GM21367 (cell line): ENCODE results near the gene TCF12.
"Not testable (repeated sequence)": the region's sequence is repeated elsewhere in the genome, so short reads cannot be mapped to it uniquely, and the experiment has no call there.

Experiments used
- ATAC-seq: cut with Tn5 transposase; IDR thresholded peaks from one replicate; pipeline ENCODE4 v1.9.1; 2021; ENCODE audit not compliant: unreplicated experiment

Gene TCF12

DNA sequence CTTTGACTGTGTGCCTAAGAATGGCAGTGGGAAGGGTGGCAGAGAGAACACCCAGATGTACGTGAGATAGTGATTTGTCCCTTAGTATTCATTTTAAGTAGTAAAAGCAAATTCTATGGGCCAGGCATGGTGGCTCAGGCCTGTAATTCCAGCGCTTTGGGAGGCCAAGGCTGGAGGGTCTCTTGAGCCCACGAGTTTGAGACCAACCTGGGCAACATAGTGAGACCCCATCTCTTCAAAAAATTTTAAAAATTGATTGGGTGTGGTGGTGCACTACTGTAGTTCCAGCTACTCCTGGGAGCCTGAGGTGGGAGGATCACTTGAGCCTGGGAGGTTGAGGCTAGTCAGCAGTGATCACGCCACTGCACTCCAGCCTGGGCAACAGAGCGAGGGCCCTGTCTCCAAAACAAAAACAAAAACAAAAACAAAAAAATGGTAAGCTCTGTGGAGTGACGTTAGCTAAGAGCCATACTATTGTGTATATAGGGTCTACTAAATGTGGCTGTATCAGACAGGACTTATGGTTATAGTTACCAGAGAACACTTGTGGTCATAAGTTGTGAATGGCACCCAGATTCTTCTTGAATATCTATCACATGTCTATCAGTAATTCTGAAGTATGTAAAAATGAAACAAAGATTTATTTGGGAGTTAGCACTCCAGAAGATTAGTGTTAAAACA, 171.5 kb downstream of the TCF12 start:
- ATAC-seq = no peak

GRCh38 chr15:57090496-57090859, 172.0 kb downstream of the TCF12 start:
- ATAC-seq = no peak

DNA sequence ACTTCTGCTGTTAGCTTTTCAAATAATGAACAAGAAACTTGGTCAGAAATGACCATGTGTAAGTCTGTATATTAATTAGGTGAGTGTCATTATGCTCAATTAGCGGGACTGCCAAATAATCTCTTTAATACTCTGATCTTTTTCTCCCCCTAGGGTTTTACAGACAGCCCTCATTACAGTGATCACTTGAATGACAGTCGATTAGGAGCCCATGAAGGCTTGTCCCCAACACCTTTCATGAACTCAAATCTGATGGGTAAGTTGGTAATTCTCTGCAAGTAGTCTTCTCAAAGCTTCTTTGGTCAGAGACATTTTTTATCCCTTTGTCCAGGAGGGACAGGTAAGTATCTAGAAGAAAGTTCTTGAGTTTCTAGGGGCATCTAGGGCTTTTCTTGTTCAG, 173.2 kb downstream of the TCF12 start:
- ATAC-seq = no peak

DNA sequence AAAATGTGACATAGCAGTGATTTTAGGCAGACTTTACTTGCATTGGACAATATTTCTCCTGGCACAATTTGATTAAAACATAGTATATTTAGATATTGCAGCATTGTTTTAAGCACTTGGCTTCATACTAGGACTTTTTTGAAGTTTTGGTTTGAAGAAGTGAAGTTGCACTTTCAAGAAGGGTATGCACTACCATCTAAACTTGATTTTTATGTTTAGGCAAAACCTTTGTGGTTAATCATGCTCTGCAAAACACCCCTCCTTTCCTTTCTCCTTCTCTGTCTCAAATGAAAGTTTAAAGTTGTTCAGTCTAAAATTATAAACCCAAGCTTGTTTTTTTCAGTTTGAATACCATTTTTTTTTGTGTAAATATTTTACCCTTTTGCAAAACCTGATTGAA, 173.8 kb downstream of the TCF12 start:
- no peak for ATAC-seq

GRCh38 chr15:57094321-57095257, 176.1 kb downstream of the TCF12 start:
- no peak for ATAC-seq

GRCh38 chr15:57095896-57096295, 177.5 kb downstream of the TCF12 start:
- no peak for ATAC-seq

DNA sequence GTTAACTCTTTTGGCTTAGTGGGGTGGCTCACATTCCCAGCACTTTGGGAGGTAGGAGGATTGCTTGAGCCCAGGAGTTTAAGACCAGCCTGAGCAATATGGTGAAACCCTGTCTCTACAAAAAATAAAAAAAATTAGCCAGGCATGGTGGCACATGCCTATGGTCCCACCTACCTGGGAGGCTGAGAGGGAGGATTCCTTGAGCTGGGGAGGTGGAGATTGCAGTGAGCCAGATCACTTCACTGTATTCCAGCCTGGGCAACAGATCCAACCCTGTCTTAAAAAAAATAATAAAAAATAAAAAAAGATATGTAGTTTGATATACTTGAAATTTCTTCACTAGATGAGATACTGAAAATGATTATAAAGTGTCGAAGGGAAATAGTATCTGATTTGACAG, 178.8 kb downstream of the TCF12 start:
- no peak for ATAC-seq

- not testable (repeated sequence) for ATAC-seq
Measured at GRCh38 chr15:57097919-57098543, 179.6 kb downstream of the TCF12 start.

DNA sequence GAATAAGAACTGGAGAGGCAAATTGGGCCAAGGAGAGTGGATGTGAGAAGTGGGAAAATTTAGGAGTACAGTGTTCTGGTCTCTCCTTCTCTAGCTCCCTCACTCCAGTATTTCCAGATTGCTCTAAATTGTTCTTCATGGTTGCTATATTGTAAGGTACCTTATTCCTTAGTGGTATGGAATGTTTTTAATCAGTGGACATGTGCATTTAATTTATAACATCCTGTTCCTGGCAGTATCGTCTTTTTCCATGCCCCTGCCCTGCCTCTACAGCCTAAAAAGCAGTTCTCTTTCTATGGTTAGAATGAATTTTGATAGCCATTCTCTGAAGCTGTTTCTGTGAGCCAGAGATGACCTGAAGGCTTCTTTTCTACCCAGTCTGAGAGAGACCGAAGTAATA, 180.5 kb downstream of the TCF12 start:
- ATAC-seq = no peak

GRCh38 chr15:57100136-57100539, 181.7 kb downstream of the TCF12 start:
- ATAC-seq = no peak

- no peak for ATAC-seq
Measured at GRCh38 chr15:57102858-57103257, 184.4 kb downstream of the TCF12 start.

GRCh38 chr15:57108296-57108695, 189.9 kb downstream of the TCF12 start:
- ATAC-seq = no peak

DNA sequence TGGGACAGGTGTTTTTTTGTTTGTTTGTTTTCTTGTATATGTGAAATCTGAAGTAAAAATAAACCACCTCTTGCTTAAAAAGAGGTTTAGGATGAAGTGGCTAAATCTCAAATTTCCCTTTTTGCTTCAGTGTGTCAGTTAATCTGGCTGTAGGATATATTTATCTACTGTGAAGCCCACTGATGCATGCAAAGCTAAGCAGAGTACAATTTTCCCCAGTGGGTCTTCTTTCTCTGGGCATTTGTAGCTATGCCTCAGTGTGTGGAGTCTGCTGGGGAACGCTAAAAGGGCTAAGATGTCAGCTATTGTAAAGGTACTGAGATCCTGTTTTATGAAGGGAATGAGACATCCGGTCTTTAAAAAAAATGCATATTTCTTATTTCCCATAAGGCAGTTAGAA, 190.6 kb downstream of the TCF12 start:
- ATAC-seq = no peak

DNA sequence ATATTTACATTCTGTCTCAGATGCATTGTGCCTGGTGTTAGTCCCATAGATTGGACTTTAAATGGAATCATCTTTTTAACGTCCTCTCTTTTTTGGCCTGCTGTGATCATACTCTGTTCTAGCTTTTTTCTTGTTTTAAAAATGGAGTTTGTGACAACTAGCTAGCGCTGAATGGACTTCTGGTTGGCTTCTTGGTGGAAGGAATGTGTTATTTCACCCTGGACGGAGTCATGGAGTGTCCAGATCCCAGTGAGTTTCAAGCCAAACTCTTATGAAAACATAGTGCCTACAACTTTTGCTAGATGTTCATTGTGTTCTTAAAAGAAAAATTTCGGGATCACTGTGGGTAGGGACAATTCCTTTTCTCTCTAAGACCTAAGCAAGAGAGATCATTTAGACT, 192.6 kb downstream of the TCF12 start:
- ATAC-seq = no peak

DNA sequence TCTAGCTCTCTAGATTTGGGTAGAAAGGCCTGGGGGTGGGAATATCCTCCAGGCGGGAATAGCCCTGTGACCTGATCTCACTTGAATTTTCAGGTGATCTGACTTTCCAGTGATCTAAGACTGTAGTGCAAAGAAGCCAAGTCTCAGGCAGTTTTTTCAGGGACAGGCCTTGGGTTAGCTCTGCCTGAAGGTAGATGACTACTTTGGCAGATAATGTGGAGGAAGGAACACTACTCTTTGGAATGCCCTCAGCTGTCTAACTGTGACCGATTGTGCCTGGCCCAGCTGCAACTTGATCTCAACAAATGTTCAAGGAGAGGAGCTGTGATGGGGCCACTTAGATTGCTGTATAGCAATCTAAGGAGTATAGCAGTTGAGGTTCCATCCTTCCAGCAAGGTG, 193.7 kb downstream of the TCF12 start:
- ATAC-seq = no peak

- no peak for ATAC-seq
Measured at GRCh38 chr15:57114070-57114469, 195.6 kb downstream of the TCF12 start.

GRCh38 chr15:57118013-57118799, 199.8 kb downstream of the TCF12 start:
- no peak for ATAC-seq

GRCh38 chr15:57122080-57122840, 203.8 kb downstream of the TCF12 start:
- ATAC-seq = no peak

DNA sequence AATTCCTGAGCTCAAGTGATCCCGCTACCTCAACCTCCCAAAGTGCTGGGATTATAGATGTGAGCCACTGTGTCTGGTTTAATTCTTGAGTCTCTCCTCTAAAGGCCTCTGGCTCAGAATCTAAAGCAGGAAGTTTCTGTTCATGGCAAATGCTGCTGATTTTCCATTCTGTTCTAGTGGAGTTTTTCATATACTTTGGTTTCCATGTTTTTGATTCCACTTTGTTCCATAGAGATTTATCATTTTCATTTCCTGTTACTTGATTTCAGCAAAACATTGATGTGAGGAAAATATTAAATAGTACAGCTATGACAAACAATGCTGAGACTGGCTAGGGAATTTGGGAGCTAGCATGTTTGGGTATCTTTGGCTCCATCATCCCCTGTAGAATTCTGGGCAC, 205.6 kb downstream of the TCF12 start:
- ATAC-seq = no peak

DNA sequence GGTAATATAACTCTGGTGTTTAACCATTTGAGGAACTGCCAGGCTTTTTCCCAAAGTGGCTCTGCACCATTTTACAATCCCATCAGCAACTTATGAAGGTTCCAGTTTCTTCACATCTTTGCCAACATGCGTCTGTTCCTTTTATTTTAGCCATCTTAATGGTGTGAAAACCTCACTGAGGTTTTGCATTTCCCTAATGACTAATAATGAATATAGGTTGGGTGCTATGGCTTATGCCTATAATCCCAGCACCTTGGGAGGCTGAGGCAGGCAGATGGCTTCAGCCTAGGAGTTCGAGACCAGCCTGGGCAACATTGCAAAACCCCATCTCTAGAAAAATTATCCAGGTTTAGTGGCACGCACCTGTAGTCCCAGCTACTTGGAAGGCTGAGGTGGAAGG, 210.6 kb downstream of the TCF12 start:
- ATAC-seq = no peak
